ENCODE measurements around the gene LALBA.
"Not testable (repeated sequence)": the region's sequence is repeated elsewhere in the genome, so short reads cannot be mapped to it uniquely, and the experiment has no call there.

DNA sequence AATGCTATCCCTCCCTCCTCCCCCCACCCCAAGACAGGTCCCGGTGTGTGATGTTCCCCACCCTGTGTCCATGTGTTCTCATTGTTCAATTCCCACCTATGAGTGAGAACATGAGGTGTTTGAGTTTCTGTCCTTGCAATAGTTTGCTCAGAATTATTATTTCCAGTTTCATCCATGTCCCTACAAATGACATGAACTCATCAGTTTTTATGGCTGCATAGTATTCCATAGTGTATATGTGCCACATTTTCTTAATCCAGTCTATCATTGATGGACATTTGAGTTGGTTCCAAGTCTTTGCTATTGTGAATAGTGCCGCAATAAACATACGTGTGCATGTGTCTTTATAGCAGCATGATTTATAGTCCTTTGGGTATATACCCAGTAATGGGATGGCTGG, 22.8 kb downstream of the LALBA start:
- TF ChIP-seq ZNF274 (IDR thresholded peaks at IDR 0.05; ENCODE audit: low read depth, low read length); YY1 (IDR thresholded peaks at IDR 0.05; ENCODE audit: insufficient read depth, insufficient read length): not testable (repeated sequence)

Measured in NT2/D1 (cell line).